H9 (cell line): ENCODE data around the gene NOXA1. TPM values are rescaled to one million over a fixed set of nuclear protein-coding genes. Genes with fewer than 3 reads are reported as not detected.

Experiments used
- DNase-seq: peaks from one replicate; pipeline ENCODE4 v3.0.0-alpha.2; 2017
- H2AFZ ChIP-seq: one replicate; pipeline ENCODE4 v1.6.1; 2013; ENCODE audit warnings: mild to moderate bottlenecking, low read length, control low read depth, moderate library complexity
- H2AK5ac ChIP-seq: 2 replicates; pipeline ENCODE4 v1.6.1; 2013; ENCODE audit warnings: low read length, control low read depth, mixed read lengths; ENCODE audit not compliant: insufficient read length
- H2BK120ac ChIP-seq: one replicate; pipeline ENCODE4 v1.6.1; 2013; ENCODE audit warnings: low read depth, mild to moderate bottlenecking, low read length, control low read depth, inconsistent platforms; ENCODE audit not compliant: poor library complexity, severe bottlenecking
- H2BK12ac ChIP-seq: 2 replicates; pipeline ENCODE4 v1.6.1; 2013; ENCODE audit warnings: low read length, control low read depth, mixed read lengths, low read depth; ENCODE audit not compliant: insufficient read length
- H2BK15ac ChIP-seq: 2 replicates; pipeline ENCODE4 v1.6.1; 2013; ENCODE audit warnings: low read depth, low read length, control low read depth
- H2BK20ac ChIP-seq: one replicate; pipeline ENCODE4 v1.6.1; 2013; ENCODE audit warnings: low read depth, mild to moderate bottlenecking, low read length, control low read depth, inconsistent platforms; ENCODE audit not compliant: poor library complexity, severe bottlenecking
- H2BK5ac ChIP-seq: 2 replicates; pipeline ENCODE4 v1.6.1; 2013; ENCODE audit warnings: low read length, control low read depth, mixed read lengths; ENCODE audit not compliant: insufficient read length
- H3K14ac ChIP-seq: 2 replicates; pipeline ENCODE4 v1.6.1; 2013; ENCODE audit warnings: low read length, control low read depth; ENCODE audit not compliant: insufficient read depth
- H3K18ac ChIP-seq: 2 replicates; pipeline ENCODE4 v1.6.1; 2013; ENCODE audit warnings: low read depth, mild to moderate bottlenecking, mixed read lengths, low read length, control low read depth; ENCODE audit not compliant: insufficient read length
- H3K23ac ChIP-seq: 2 replicates; pipeline ENCODE4 v1.6.1; 2013; ENCODE audit warnings: low read length, control low read depth, mixed read lengths, low read depth; ENCODE audit not compliant: insufficient read length
- H3K23me2 ChIP-seq: 2 replicates; pipeline ENCODE4 v1.6.1; 2013; ENCODE audit warnings: low read depth, mild to moderate bottlenecking, mixed read lengths, low read length, control low read depth; ENCODE audit not compliant: insufficient read length, poor library complexity, severe bottlenecking
- H3K27ac ChIP-seq: 2 replicates; pipeline ENCODE4 v1.5.1; 2013; ENCODE audit warnings: low read length, control low read depth, mixed read lengths, low read depth; ENCODE audit not compliant: insufficient read length
- H3K27me3 ChIP-seq: 2 replicates; pipeline ENCODE4 v1.6.1; 2013; ENCODE audit warnings: low read length, control low read depth, inconsistent platforms; ENCODE audit not compliant: insufficient read depth
- H3K4ac ChIP-seq: 2 replicates; pipeline ENCODE4 v1.6.1; 2013; ENCODE audit warnings: low read depth, mild to moderate bottlenecking, control low read depth, inconsistent platforms, low read length, moderate library complexity
- H3K4me1 ChIP-seq: 2 replicates; pipeline ENCODE4 v1.6.1; 2013; ENCODE audit warnings: low read length, control low read depth, inconsistent platforms; ENCODE audit not compliant: insufficient read depth
- H3K4me2 ChIP-seq: 2 replicates; pipeline ENCODE4 v1.6.1; 2013; ENCODE audit warnings: low read length, control low read depth, mixed read lengths; ENCODE audit not compliant: insufficient read length, insufficient read depth
- H3K56ac ChIP-seq: 2 replicates; pipeline ENCODE4 v1.6.1; 2013; ENCODE audit warnings: low read depth, mild to moderate bottlenecking, mixed read lengths, low read length, control low read depth; ENCODE audit not compliant: insufficient read length
- H3K79me1 ChIP-seq: 2 replicates; pipeline ENCODE4 v1.6.1; 2013; ENCODE audit warnings: low read depth, mild to moderate bottlenecking, moderate library complexity, low read length, control low read depth, inconsistent platforms; ENCODE audit not compliant: insufficient read depth, poor library complexity, severe bottlenecking
- H3K79me2 ChIP-seq: 2 replicates; pipeline ENCODE4 v1.6.1; 2013; ENCODE audit warnings: low read length, control low read depth, inconsistent platforms; ENCODE audit not compliant: insufficient read depth
- H3K9ac ChIP-seq: 2 replicates; pipeline ENCODE4 v1.6.1; 2013; ENCODE audit warnings: low read length, control low read depth, mixed read lengths; ENCODE audit not compliant: insufficient read length; ENCODE audit errors: extremely low read depth
- H3K9me3 ChIP-seq: one replicate; pipeline ENCODE4 v1.6.1; 2013; ENCODE audit warnings: low read depth, low read length, inconsistent platforms; ENCODE audit not compliant: control insufficient read depth
- H3T11ph ChIP-seq: one replicate; pipeline ENCODE4 v1.6.1; 2013; ENCODE audit warnings: mild to moderate bottlenecking, low read length, control low read depth, inconsistent platforms
- H4K20me1 ChIP-seq: one replicate; pipeline ENCODE4 v1.6.1; 2013; ENCODE audit not compliant: control insufficient read depth, insufficient read length, insufficient read depth
- H4K5ac ChIP-seq: 2 replicates; pipeline ENCODE4 v1.6.1; 2013; ENCODE audit warnings: low read depth, mild to moderate bottlenecking, mixed read lengths, low read length, control low read depth; ENCODE audit not compliant: insufficient read length
- H4K8ac ChIP-seq: replicated peaks from 2 replicates; pipeline ENCODE4 v1.6.1; 2013; ENCODE audit warnings: low read length, control low read depth, mixed read lengths, low read depth; ENCODE audit not compliant: insufficient read length
- H4K91ac ChIP-seq: 2 replicates; pipeline ENCODE4 v1.6.1; 2013; ENCODE audit warnings: low read depth, mild to moderate bottlenecking, moderate library complexity, mixed read lengths, low read length, control low read depth; ENCODE audit not compliant: insufficient read length
- H3K27ac Mint-ChIP-seq, 3 experiments: 2 replicates in 2 of 3; 3 replicates in 1 of 3; pipeline ENCODE4 v1.8.0; 2020 to 2021; ENCODE audit warnings: mixed read lengths in 3 of 3, mild to moderate bottlenecking in 1 of 3, moderate library complexity in 1 of 3
- H3K27me3 Mint-ChIP-seq: 2 replicates; pipeline ENCODE4 v1.8.0; 2021; ENCODE audit warnings: low read depth, mild to moderate bottlenecking, moderate library complexity, mixed read lengths
- H3K36me3 Mint-ChIP-seq, 3 experiments: 2 replicates in 2 of 3; 3 replicates in 1 of 3; pipeline ENCODE4 v1.8.0; 2020 to 2021; ENCODE audit warnings: low read depth in 3 of 3, mixed read lengths in 3 of 3; ENCODE audit not compliant: insufficient read depth in 1 of 3
- H3K4me1 Mint-ChIP-seq, 2 experiments: 2 replicates each; pipeline ENCODE4 v1.8.0; 2020; ENCODE audit warnings: mixed read lengths in 2 of 2
- H3K4me3 Mint-ChIP-seq, 2 experiments: 2 replicates in 1 of 2; 3 replicates in 1 of 2; pipeline ENCODE4 v1.8.0; 2020 to 2021; ENCODE audit warnings: mild to moderate bottlenecking in 2 of 2, mixed read lengths in 2 of 2, moderate library complexity in 1 of 2
- H3K9me3 Mint-ChIP-seq, 2 experiments: 2 replicates in 1 of 2; 3 replicates in 1 of 2; pipeline ENCODE4 v1.8.0; 2020; ENCODE audit warnings: mild to moderate bottlenecking in 2 of 2, mixed read lengths in 2 of 2, moderate library complexity in 1 of 2
- WGBS: extraction: QIAGEN DNeasy Blood & Tissue Kit; methylation state at CpG from one replicate; pipeline ENCODE4 v1.1.7; 2013; ENCODE audit warnings: missing lambda C conversion rate, low lambda C conversion rate, mixed read lengths; ENCODE audit not compliant: insufficient read length; ENCODE audit errors: extremely low coverage; 5-methylcytosine and 5-hydroxymethylcytosine counted together
- total RNA-seq: library from RNA; stranded (reverse); gene quantifications from 2 replicates; pipeline ENCODE4 v1.2.1, GENCODE V29; 2021
- TF ChIP-seq, protein P1 (sequence below): fragments of 200-600 bp; sonication (generic); conservative IDR thresholded peaks from 3 replicates; pipeline ENCODE4 v1.8.0; 2021; ENCODE audit warnings: antibody characterized with exemption, mild to moderate bottlenecking

NOXA1 gene
- total RNA-seq, 1 experiment from 2014 or later = 2.0 TPM

DNA sequence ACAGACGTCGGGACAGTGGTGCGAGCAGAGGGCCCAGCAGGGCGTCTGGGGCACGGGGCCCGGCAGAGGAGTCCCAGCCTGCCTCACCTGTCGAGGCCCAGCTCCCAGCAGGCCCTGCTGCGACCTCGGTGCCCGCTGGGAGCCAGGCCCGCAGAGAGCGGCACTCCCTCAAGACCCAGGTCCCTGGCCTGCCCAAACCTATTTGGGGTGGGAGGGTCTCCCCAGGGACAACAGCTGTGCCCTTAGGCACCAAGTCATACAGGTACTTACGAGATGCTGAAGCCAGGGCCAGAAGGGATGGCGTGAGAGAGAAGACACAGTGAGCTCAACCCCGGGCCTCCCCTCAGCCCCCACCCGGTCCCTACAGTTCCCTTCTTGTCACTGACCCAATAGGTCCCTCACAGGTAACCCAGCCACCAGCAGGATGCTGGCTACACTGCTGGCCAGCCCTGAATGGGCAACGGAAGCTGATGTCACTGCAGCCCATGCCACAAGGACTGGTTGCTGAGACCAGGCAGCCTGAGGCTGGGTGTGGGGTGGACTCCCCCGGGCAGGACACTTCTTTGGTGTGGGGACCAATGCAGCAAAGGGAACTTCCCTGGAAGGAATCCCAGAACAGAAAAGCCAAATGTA, 32.3 kb downstream of the NOXA1 start:
- no peak overlapping the region for H2BK120ac ChIP-seq
- H2BK12ac ChIP-seq = no peak overlapping the region
- no peak overlapping the region for H4K5ac ChIP-seq
- H3K23ac ChIP-seq = no peak overlapping the region
- H2AFZ ChIP-seq = no peak overlapping the region
- H3K79me2 ChIP-seq = no peaks in the 10 kb centered on the region
- H3K79me1 ChIP-seq = no peaks in the 10 kb centered on the region
- H3K14ac ChIP-seq = no peak overlapping the region
- H3K9me3 ChIP-seq = no peaks in the 10 kb centered on the region
- H2AK5ac ChIP-seq = no peak overlapping the region
- H2BK5ac ChIP-seq = no peak overlapping the region
- H3K56ac ChIP-seq = no peak overlapping the region
- no peaks in the 10 kb centered on the region for H3K4me1 ChIP-seq
- TF ChIP-seq, protein P1, sequence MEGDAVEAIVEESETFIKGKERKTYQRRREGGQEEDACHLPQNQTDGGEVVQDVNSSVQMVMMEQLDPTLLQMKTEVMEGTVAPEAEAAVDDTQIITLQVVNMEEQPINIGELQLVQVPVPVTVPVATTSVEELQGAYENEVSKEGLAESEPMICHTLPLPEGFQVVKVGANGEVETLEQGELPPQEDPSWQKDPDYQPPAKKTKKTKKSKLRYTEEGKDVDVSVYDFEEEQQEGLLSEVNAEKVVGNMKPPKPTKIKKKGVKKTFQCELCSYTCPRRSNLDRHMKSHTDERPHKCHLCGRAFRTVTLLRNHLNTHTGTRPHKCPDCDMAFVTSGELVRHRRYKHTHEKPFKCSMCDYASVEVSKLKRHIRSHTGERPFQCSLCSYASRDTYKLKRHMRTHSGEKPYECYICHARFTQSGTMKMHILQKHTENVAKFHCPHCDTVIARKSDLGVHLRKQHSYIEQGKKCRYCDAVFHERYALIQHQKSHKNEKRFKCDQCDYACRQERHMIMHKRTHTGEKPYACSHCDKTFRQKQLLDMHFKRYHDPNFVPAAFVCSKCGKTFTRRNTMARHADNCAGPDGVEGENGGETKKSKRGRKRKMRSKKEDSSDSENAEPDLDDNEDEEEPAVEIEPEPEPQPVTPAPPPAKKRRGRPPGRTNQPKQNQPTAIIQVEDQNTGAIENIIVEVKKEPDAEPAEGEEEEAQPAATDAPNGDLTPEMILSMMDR = no peak
- Mint-ChIP-seq H3K4me1 (peaks cover 5 to 16% of the 10 kb centered on the region in 2 experiments; a peak in 3 of 4 replicates), H3K9me3 (no peaks in the 10 kb centered on the region), H3K36me3 (peaks cover 0 to 24% (median 15%) of the 10 kb centered on the region in 3 experiments; a peak in 5 of 7 replicates), H3K4me3 (no peak overlapping the region), H3K27ac (no peak overlapping the region), H3K27me3 (peaks cover 7% of the 10 kb centered on the region)
- no CpG with 5 or more reads among the region's 18 CpGs for WGBS
- no peak overlapping the region for H3K27ac ChIP-seq
- no peaks in the 10 kb centered on the region for H3K27me3 ChIP-seq
- H3K4me2 ChIP-seq = no peak overlapping the region
- H3K4ac ChIP-seq = no peak overlapping the region
- no peak overlapping the region for H2BK15ac ChIP-seq
- no peak for DNase-seq
- H3K18ac ChIP-seq = no peak overlapping the region
- H3K23me2 ChIP-seq = peaks cover 4% of the 10 kb centered on the region
- H3K9ac ChIP-seq = no peak overlapping the region
- no peak overlapping the region for H4K8ac ChIP-seq
- no peak overlapping the region for H3T11ph ChIP-seq
- no peak overlapping the region for H4K91ac ChIP-seq
- H4K20me1 ChIP-seq = peaks cover 3% of the 10 kb centered on the region
- no peak overlapping the region for H2BK20ac ChIP-seq
